22Rv1 (cell line): Measurements from ENCODE around the gene SS18L1.

Experiments used
- H3K27ac ChIP-seq: fragments of 450-650 bp; 2 replicates; pipeline ENCODE4 v1.5.1; 2017
- CTCF ChIP-seq: fragments of 450-650 bp; IDR thresholded peaks from 2 replicates; pipeline ENCODE4 v1.5.1; 2017; ENCODE audit warnings: mild to moderate bottlenecking
- ZFX ChIP-seq: fragments of 450-650 bp; IDR thresholded peaks from 2 replicates; pipeline ENCODE4 v1.6.1; 2017; ENCODE audit warnings: antibody characterized with exemption, borderline replicate concordance

Gene SS18L1

DNA sequence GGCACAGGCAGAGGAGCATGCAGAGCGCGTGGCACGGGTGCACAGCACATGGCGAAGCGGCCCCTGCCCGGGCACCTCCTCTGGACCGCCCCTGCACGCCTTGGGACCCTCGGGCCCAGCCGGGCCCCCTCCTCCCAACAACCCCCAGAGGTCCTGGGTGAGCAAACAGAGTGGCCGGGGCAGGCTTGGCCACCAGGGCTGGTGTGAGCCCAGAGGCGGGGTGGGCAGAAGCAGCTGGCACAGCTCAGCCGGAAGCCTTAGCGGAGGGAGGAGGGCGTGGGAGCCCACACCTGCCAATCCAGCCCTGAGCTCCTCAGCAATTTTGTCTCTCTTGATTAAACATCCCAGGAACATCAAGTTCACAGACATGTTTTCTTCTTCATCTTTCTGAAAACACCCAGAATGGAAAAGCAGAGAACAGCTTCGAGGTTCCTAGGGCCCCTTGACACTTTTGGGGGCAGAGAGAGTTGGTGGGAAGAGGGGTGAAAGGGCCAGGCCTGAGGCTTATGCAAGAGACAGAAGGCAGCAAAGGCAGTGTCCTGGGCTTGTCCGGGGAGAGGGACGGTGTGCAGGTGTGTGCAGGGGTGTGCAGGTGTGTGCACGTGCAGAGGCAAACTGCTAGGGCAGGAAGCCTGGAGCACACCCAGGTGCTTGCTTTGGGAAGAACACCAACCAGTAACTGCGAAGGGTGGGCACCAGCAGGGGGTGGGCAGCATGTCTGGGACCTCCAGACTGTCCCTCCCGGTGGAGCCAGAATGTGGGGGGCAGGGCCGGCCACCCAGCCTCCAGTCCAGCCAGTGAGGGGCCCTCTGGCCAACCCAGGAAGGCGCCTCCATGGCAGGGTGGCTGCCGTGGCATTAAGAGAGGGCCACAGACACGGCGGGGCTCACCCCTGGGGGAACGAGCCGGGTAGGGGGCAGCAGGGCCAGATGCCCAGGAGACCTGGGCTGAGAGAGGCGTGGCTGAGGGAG, 71.7 kb downstream of the SS18L1 start:
- no peak for TF ChIP-seq CTCF
- no peak for TF ChIP-seq ZFX
- no peak overlapping the region for H3K27ac ChIP-seq

DNA sequence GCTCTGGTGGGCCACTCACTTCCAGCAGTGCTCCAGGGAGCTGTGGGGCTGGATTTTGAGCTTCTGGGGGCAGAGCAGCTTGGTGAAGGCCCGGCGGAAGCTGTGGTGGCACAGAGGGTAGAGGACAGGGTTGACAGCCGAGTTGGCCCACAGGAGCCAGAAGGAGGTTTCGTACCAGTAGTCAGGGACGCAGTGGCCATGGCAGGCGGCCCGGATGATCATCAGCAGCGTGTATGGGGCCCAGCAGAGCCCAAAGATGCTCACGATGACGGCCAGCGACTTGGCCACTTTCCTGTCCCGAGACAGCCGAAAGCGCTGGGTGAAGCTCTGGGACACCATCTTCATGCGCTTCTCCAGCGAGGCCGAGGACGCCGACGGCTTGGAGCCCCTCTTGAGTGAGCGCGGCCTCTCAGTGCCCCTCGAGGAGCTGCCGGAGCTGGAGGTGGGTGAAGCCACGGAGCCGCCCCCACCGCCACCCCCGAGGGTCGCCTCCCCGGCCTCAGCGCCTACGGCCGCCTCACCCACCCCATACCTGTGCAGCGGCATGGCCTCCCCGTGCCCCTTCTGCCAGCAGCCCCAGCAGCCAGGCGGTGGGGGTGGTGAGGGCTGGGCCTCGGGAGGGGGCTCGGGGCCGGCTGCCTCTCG, 72.5 kb downstream of the SS18L1 start:
- H3K27ac ChIP-seq, result no peak overlapping the region
- TF ChIP-seq ZFX (no peak), CTCF (no peak)

DNA sequence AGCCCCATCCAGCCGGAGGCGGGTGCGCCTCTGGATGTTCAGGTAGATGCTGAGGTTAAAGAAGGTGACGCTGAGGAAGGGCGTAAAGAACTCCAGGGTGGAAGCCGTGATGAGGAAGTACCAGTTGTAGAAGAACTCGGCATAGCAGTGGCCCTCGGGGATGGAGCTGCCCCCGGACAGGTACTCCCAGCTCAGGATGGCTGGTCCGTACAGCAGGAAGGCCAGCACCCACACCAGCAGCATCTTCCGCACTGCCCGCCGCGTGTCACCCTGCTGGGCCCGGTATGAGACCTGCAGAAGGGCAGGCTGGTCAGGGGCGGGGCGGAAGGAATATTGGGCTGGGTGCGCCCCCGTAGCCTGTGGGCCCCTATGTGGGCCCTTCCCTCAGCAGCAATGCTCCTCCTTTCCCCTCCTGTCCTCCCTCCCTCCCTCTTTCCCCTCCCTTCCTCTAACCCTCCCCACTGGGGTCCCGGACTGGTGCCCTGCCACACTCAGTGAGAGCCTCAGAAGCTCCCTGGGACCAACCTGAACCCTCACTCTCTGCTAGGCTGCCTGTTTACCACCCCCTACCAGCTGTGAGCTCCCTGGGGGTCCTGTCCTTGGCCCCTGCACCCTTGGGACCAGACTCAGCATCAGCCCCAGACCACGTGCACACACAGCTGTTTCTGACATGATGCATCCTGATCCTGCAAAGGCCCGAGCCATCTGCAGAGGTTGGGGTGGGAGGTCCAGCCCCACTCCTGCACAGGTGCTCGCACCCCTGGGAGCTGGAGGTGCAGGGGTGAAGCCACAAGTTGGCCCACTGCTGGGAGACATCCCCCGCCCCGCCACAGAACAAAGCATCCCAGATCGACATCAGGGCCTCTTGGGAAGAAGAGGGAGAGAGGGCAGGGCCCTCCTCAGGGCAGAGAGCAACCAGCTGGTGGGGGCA, 73.3 kb downstream of the SS18L1 start:
- H3K27ac ChIP-seq, result no peak overlapping the region
- TF ChIP-seq ZFX, result no peak
- no peak for TF ChIP-seq CTCF

GRCh38 chr20:62217913-62218773, 74.6 kb downstream of the SS18L1 start:
- TF ChIP-seq ZFX (no peak), CTCF (no peak)
- no peak overlapping the region for H3K27ac ChIP-seq

- TF ChIP-seq ZFX, result no peak
- H3K27ac ChIP-seq, result no peak overlapping the region
Observed at GRCh38 chr20:62219101-62219991, 75.8 kb downstream of the SS18L1 start.

DNA sequence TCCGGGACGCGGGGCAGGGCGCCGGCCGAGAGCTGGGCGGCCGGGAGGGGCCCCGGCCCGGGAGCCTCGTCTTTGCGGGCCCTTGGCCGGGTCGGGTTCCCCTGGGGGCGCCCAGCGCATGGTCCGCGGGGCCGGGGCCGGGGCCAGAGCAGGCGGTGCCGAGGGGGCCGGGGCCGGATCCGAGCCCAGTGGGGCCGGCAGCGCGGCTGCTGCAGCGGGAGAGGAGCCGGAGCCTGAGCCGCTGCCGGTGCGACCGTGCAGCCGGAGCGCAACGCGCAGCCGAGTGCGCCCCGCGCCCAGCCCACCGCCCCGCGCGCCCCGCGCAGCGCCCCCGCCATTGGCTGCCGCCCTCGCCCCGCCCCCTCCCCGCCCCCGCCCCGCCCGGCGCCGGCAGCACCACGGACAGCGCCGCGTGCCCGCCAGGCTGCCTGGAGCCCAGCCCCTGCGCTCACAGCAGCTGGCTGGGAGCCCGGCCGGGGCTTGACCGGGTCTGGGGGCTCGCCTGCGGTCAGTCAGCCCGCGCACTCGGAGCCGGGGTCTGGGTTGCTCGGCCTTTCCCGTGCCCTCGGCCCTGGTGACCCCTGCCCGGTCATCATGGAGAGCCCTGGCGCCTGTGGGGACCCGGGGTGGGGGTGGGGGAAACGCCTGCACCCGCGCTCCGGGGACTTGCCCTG, 76.6 kb downstream of the SS18L1 start, which contains the start of gene HRH3:
Gene HRH3 (minus strand): TSS at position 287 of the 674 bp plus-strand sequence. CDS start 308 bp downstream, outside the sequence.
- H3K27ac ChIP-seq, result no peak within 1 kb of the TSS

More for the DNA sequence above, 76.6 kb downstream of the SS18L1 start, which contains the start of gene HRH3:
- TF ChIP-seq ZFX, result no peak
- TF ChIP-seq CTCF, result no peak
